ENCODE data around the gene LTBP1.

Gene LTBP1

DNA sequence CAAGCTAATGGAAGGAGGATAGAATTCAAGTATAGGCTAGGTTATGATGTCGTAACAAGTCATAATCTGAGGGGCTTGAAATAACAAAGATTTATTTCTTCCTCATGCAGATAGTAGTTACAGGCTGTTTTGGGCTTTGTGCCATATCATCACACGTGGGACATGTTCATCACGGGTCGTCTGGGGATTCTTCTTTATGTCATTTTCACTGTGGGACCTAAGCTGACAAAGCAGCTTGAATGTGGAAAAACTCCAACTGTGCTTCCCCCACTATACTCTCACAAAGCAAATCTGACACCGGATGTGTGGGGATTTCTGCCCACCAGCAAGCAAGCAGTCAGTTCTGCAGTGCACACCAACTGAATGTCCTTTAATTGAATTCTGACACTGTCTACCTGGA, 124.8 kb downstream of the LTBP1 start:
- DNase-seq (ENCODE audit: extremely low read depth, low read depth), result no peak
- TF ChIP-seq, protein P1, sequence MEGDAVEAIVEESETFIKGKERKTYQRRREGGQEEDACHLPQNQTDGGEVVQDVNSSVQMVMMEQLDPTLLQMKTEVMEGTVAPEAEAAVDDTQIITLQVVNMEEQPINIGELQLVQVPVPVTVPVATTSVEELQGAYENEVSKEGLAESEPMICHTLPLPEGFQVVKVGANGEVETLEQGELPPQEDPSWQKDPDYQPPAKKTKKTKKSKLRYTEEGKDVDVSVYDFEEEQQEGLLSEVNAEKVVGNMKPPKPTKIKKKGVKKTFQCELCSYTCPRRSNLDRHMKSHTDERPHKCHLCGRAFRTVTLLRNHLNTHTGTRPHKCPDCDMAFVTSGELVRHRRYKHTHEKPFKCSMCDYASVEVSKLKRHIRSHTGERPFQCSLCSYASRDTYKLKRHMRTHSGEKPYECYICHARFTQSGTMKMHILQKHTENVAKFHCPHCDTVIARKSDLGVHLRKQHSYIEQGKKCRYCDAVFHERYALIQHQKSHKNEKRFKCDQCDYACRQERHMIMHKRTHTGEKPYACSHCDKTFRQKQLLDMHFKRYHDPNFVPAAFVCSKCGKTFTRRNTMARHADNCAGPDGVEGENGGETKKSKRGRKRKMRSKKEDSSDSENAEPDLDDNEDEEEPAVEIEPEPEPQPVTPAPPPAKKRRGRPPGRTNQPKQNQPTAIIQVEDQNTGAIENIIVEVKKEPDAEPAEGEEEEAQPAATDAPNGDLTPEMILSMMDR (IDR thresholded peaks at IDR 0.05; ENCODE audit: low read depth, low read length), result no peak

DNA sequence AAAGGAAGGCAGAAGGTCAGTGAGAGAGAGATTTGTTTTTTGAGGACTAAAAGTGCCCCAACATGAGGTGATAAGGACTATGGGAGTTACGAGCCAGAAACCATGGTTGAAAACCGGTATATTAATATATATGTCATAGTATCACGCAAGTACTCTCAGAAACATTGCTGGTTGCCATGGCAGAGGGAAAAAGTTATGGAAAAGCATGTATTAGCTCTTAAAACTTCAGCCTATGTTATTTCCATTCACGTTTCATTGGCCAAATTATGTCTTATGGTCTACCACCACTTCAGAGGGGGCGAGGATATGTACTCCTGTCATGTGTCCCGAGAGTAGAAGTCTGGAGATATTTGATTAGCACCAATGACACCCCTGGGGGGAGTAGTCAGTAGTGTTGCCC, 125.9 kb downstream of the LTBP1 start:
- DNase-seq (ENCODE audit: extremely low read depth, low read depth), result no peak
- TF ChIP-seq, protein P1 (IDR thresholded peaks at IDR 0.05; ENCODE audit: low read depth, low read length), result no peak

DNA sequence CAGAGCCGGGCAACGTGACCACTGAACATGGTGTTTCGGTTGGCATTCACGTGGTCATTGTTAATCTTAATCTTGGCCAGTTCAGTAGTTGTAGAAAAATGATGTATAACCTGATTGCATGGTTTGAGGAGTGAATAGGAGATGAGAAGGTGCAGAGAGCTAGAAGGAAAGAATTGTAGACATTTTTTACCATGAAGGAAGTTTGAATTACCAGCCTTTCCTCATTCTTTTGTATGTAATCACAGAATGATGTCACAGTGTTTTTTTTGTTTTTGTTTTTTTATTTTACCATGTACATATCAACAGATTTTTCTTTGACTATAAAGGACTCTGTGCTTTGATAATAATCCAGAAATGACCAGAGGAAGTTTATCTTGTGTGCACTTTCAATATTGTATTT, 126.3 kb downstream of the LTBP1 start:
- TF ChIP-seq, protein P1 (IDR thresholded peaks at IDR 0.05; ENCODE audit: low read depth, low read length), result no peak
- DNase-seq (ENCODE audit: extremely low read depth, low read depth), result no peak

DNA sequence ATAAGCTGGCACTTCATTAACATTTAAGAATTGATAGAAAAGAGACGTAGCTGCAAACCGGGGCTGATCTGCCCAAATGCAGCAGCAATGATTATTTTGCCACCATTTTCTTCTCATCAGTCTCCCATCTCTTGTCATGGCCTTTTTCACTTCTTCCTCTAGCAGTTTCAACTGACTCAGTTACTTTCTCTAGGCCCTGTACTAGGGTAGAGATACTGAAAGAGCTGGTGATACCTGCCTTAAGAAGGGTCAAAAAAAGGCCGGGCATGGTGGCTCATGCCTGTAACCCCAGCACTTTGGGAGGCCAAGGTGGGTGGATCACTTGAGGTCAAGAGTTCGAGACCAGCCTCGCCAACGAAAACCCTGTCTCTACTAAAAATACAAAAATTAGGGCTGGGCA, 127.4 kb downstream of the LTBP1 start:
- TF ChIP-seq, protein P1 (IDR thresholded peaks at IDR 0.05; ENCODE audit: low read depth, low read length), result no peak
- DNase-seq (ENCODE audit: extremely low read depth, low read depth), result no peak

DNA sequence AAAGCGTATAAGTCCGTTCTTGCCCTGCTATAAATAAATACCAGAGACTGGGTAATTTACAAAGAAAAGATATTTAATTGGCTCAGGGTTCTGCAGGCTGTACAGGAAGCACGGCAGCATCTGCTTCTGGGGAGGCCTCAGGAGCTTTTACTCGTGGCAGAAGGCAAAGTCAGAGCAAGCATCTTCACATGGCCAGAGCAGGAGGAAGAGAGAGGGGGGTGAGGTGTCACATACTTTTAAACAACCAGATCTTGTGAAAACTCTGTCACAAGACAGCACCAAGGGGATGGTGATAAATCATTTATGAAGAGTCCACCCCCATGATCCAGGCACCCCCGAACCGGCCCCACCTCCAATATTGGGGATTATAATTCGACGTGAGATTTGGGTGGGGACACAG, 130.6 kb downstream of the LTBP1 start:
- TF ChIP-seq, protein P1 (IDR thresholded peaks at IDR 0.05; ENCODE audit: low read depth, low read length), result no peak
- DNase-seq (ENCODE audit: extremely low read depth, low read depth), result no peak

DNA sequence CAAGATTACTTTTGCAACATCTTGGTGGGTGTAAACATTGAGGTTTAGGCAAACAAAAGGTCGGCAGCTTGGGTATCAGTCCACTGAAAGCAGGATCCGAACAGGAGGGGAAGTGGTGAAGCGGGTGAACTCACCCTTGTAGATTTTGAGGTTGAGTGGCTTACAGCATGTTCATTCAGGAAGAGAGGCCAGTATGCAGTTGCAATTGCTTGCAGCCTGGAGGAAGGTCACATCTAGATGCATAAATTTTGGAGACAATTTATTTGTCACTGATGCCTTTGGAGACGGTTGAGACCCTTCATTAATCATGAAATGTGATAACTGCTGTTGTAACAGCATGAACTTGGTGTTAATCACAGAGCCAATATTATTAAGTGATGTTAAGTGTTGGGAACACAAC, 131.1 kb downstream of the LTBP1 start:
- TF ChIP-seq, protein P1 (IDR thresholded peaks at IDR 0.05; ENCODE audit: low read depth, low read length), result no peak
- no peak for DNase-seq (ENCODE audit: extremely low read depth, low read depth)

DNA sequence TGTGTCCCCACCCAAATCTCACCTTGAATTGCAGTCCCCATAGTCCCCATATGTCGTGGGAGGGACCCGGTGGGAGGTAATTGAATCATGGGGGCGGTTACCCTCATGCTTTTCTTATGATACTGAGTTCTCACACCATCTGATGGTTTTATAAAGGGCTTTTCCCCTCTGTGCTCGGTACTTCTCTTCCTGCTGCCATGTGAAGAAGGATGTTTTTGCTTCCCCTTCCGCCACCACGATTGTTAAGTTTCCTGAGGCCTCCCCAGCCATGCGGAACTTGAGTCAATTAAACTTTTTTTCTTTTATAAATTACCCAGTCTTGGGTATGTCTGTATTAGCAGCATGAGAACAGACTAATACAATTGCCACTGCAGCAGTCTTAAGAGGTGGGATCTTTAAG, 134.9 kb downstream of the LTBP1 start:
- TF ChIP-seq, protein P1 (IDR thresholded peaks at IDR 0.05; ENCODE audit: low read depth, low read length), result no peak
- no peak for DNase-seq (ENCODE audit: extremely low read depth, low read depth)
